Spleen (tissue), 7 donors: Measurements from ENCODE around the gene CACNA2D3.

Experiments used
- POLR2A ChIP-seq, 3 donors: fragments of 450-650 bp; IDR thresholded peaks; one replicate each; pipeline ENCODE4 v1.5.1; 2017; ENCODE audit warnings: antibody characterized with exemption in 3 of 3, mild to moderate bottlenecking in 1 of 3
- POLR2AphosphoS5 ChIP-seq, 3 donors: sonication (generic); formaldehyde crosslinking; IDR thresholded peaks; one replicate each; pipeline ENCODE4 v1.5.1; 2017; ENCODE audit warnings: antibody characterized with exemption in 3 of 3
- TF ChIP-seq, protein P1 (sequence below), 11 experiments: fragments of 200-600 bp in 7 of 11; fragments of 450-650 bp in 4 of 11; sonication (generic) in 4 of 11; IDR thresholded peaks in 8 of 11; conservative IDR thresholded peaks in 3 of 11; 1 replicate in 7 of 11; 2 replicates in 4 of 11; pipeline versions ENCODE4 v1.4.0 to v1.8.0; 2016 to 2021; ENCODE audit warnings: antibody characterized with exemption in 11 of 11, inconsistent platforms in 4 of 11, mild to moderate bottlenecking in 1 of 11
- donor health status: DM: no; HTN: no; CAD: no; lungs with moderate emphysema.
- donor health status: DM: no; HTN: no; CAD: no.
- donor health status: DM: no; HTN: no; CAD: no.

DNA sequence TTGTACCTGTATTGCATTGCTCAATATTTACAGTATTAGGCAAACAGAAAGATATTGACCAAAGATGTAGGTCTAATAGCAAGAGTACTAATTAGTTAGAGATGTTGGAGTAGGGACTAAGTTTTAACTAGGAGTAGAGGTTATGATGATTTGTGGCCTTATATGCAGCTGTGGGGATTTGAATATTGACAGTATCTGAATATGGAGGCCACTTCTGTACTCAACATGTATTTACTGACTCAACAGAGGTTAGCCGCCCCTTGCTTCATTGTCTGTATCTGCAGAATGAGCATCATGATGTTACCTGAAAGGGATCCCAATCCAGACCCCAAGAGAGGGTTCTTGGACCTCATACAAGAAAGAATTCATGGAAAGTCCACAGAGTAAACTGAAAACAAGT is 855.1 kb downstream of the CACNA2D3 start:
- TF ChIP-seq, protein P1, sequence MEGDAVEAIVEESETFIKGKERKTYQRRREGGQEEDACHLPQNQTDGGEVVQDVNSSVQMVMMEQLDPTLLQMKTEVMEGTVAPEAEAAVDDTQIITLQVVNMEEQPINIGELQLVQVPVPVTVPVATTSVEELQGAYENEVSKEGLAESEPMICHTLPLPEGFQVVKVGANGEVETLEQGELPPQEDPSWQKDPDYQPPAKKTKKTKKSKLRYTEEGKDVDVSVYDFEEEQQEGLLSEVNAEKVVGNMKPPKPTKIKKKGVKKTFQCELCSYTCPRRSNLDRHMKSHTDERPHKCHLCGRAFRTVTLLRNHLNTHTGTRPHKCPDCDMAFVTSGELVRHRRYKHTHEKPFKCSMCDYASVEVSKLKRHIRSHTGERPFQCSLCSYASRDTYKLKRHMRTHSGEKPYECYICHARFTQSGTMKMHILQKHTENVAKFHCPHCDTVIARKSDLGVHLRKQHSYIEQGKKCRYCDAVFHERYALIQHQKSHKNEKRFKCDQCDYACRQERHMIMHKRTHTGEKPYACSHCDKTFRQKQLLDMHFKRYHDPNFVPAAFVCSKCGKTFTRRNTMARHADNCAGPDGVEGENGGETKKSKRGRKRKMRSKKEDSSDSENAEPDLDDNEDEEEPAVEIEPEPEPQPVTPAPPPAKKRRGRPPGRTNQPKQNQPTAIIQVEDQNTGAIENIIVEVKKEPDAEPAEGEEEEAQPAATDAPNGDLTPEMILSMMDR (IDR thresholded peaks at IDR 0.05 in 8 of 11, conservative IDR thresholded peaks at IDR 0.05 in 3 of 11), result no peak
- TF ChIP-seq POLR2A (IDR thresholded peaks at IDR 0.05) (no peak), POLR2AphosphoS5 (IDR thresholded peaks at IDR 0.05) (no peak)
